Measurements from ENCODE around the gene SLC12A6. TPM values are rescaled to one million over a fixed set of nuclear protein-coding genes. Genes with fewer than 3 reads are reported as not detected.
"Not testable (repeated sequence)": the region's sequence is repeated elsewhere in the genome, so short reads cannot be mapped to it uniquely, and the experiment has no call there.

Gene SLC12A6
- 10 to 100 TPM in 4 of 6 donors, 1 to 10 TPM in 2; 2.7 to 21.2 (median 14.1) TPM for polyA plus RNA-seq (ENCODE audit: low read depth in 6 of 6)

GRCh38 chr15:34337557-34338306, at the start of gene SLC12A6:
TSS of gene SLC12A6 (minus strand) at chr15:34337781. CDS start at chr15:34336680, 1,101 bp downstream.
- H3K27me3 Mint-ChIP-seq, result no peaks in the 10 kb centered on the region
- peaks cover 27 to 50% (median 41%) of the 10 kb centered on the region in 3 donors for H3K4me1 Mint-ChIP-seq
- DNase-seq (peak; percentile 97), ATAC-seq (ENCODE audit: low read depth in 2 of 2) (peak; percentile 88 to 89)
- peaks cover 9 to 12% of the 10 kb centered on the region in 2 donors for H3K36me3 Mint-ChIP-seq
- H3K27ac Mint-ChIP-seq, result peak within 1 kb of the TSS; percentile 91 to 98 (median 96)
- H3K9me3 Mint-ChIP-seq, result no peaks in the 10 kb centered on the region
- H3K4me3 Mint-ChIP-seq, result peak within 1 kb of the TSS; percentile 87 to 100 (median 98)

GRCh38 chr15:34381829-34382521, 44.4 kb upstream of the SLC12A6 start:
- not testable (repeated sequence) for DNase-seq; ATAC-seq (ENCODE audit: low read depth in 2 of 2); H3K9me3 Mint-ChIP-seq; H3K36me3 Mint-ChIP-seq; H3K27ac Mint-ChIP-seq; H3K27me3 Mint-ChIP-seq; H3K4me1 Mint-ChIP-seq; H3K4me3 Mint-ChIP-seq

- H3K9me3 Mint-ChIP-seq; H3K27ac Mint-ChIP-seq; H3K27me3 Mint-ChIP-seq; ATAC-seq (ENCODE audit: low read depth in 2 of 2); H3K4me1 Mint-ChIP-seq; DNase-seq; H3K36me3 Mint-ChIP-seq; H3K4me3 Mint-ChIP-seq: not testable (repeated sequence)
These were observed 42.9 kb upstream of the SLC12A6 start for GRCh38 chr15:34380491-34380890.

- H3K4me1 Mint-ChIP-seq, result peaks cover 0 to 5% (median 0%) of the 10 kb centered on the region in 3 donors
These were observed 39.3 kb upstream of the SLC12A6 start for GRCh38 chr15:34376856-34377255.

GRCh38 chr15:34375541-34375940, 38.0 kb upstream of the SLC12A6 start:
- not testable (repeated sequence) for H3K4me1 Mint-ChIP-seq; H3K36me3 Mint-ChIP-seq; H3K4me3 Mint-ChIP-seq; ATAC-seq (ENCODE audit: low read depth in 2 of 2); DNase-seq; H3K27me3 Mint-ChIP-seq; H3K9me3 Mint-ChIP-seq
- peak overlapping the region in 1 of 6 donors; percentile 28 for H3K27ac Mint-ChIP-seq

More at GRCh38 chr15:34376856-34377255, 39.3 kb upstream of the SLC12A6 start:
- DNase-seq, result no peak
- no peak overlapping the region for H3K4me3 Mint-ChIP-seq
- no peaks in the 10 kb centered on the region for H3K27me3 Mint-ChIP-seq
- ATAC-seq (ENCODE audit: low read depth in 2 of 2), result no peak
- no peaks in the 10 kb centered on the region for H3K9me3 Mint-ChIP-seq
- H3K27ac Mint-ChIP-seq, result no peak overlapping the region
- H3K36me3 Mint-ChIP-seq, result no peaks in the 10 kb centered on the region

GRCh38 chr15:34374816-34375215, 37.2 kb upstream of the SLC12A6 start:
- Mint-ChIP-seq H3K27ac (peak overlapping the region in 1 of 6 donors; percentile 54), H3K27me3 (no peaks in the 10 kb centered on the region), H3K4me1 (peaks cover 0 to 5% (median 0%) of the 10 kb centered on the region in 3 donors), H3K4me3 (no peak overlapping the region), H3K36me3 (no peaks in the 10 kb centered on the region), H3K9me3 (no peaks in the 10 kb centered on the region)
- no peak for DNase-seq
- ATAC-seq (ENCODE audit: low read depth in 2 of 2), result no peak

- H3K36me3 Mint-ChIP-seq, result no peaks in the 10 kb centered on the region
- ATAC-seq (ENCODE audit: low read depth in 2 of 2), result no peak
- peak overlapping the region in 1 of 6 donors; percentile 38 for H3K27ac Mint-ChIP-seq
- H3K27me3 Mint-ChIP-seq, result no peaks in the 10 kb centered on the region
- H3K4me1 Mint-ChIP-seq, result peaks cover 0 to 8% (median 2%) of the 10 kb centered on the region in 3 donors
- H3K4me3 Mint-ChIP-seq, result no peak overlapping the region
- no peaks in the 10 kb centered on the region for H3K9me3 Mint-ChIP-seq
- no peak for DNase-seq
These were observed 36.4 kb upstream of the SLC12A6 start for GRCh38 chr15:34373951-34374350.

GRCh38 chr15:34370643-34371042, 33.1 kb upstream of the SLC12A6 start:
- Mint-ChIP-seq H3K4me3 (peak overlapping the region in 1 of 8 donors; percentile 78), H3K27ac (peak overlapping the region in 3 of 6 donors; percentile 19 to 83 (median 47))

GRCh38 chr15:34370129-34370528, 32.5 kb upstream of the SLC12A6 start:
- Mint-ChIP-seq H3K27me3 (no peaks in the 10 kb centered on the region), H3K4me1 (peaks cover 23 to 24% (median 24%) of the 10 kb centered on the region in 3 donors), H3K9me3 (no peaks in the 10 kb centered on the region), H3K27ac (peak overlapping the region in 5 of 6 donors; percentile 23 to 83 (median 34)), H3K36me3 (no peaks in the 10 kb centered on the region), H3K4me3 (peak overlapping the region in 1 of 8 donors; percentile 78)
- no peak for ATAC-seq (ENCODE audit: low read depth in 2 of 2)
- DNase-seq, result no peak

More at GRCh38 chr15:34370643-34371042, 33.1 kb upstream of the SLC12A6 start:
- H3K27me3 Mint-ChIP-seq, result no peaks in the 10 kb centered on the region
- DNase-seq (no peak), ATAC-seq (ENCODE audit: low read depth in 2 of 2) (no peak)
- H3K9me3 Mint-ChIP-seq, result no peaks in the 10 kb centered on the region
- no peaks in the 10 kb centered on the region for H3K36me3 Mint-ChIP-seq
- peaks cover 21 to 22% (median 21%) of the 10 kb centered on the region in 3 donors for H3K4me1 Mint-ChIP-seq

- no peaks in the 10 kb centered on the region for H3K27me3 Mint-ChIP-seq
- peak; percentile 88 for DNase-seq
- H3K9me3 Mint-ChIP-seq, result no peaks in the 10 kb centered on the region
- peaks cover 0 to 8% of the 10 kb centered on the region in 2 donors for H3K36me3 Mint-ChIP-seq
- peak; percentile 84 for ATAC-seq (ENCODE audit: low read depth in 2 of 2)
- peak within 1 kb of the TSS; percentile 86 to 97 (median 96) for H3K4me3 Mint-ChIP-seq
- peaks cover 24 to 31% (median 26%) of the 10 kb centered on the region in 3 donors for H3K4me1 Mint-ChIP-seq
- H3K27ac Mint-ChIP-seq, result peak within 1 kb of the TSS; percentile 83 to 97 (median 92)
These were observed 29.8 kb upstream of the SLC12A6 start, which contains the start of gene LPCAT4 for GRCh38 chr15:34367101-34368081. TSS of gene LPCAT4 (minus strand) at chr15:34367196. CDS start at chr15:34367100, 96 bp downstream.

GRCh38 chr15:34366271-34367065, 28.9 kb upstream of the SLC12A6 start:
- H3K9me3 Mint-ChIP-seq, result no peaks in the 10 kb centered on the region
- peak overlapping the region in 4 of 6 donors; percentile 64 to 91 (median 83) for H3K27ac Mint-ChIP-seq
- peaks cover 24 to 32% (median 27%) of the 10 kb centered on the region in 3 donors for H3K4me1 Mint-ChIP-seq
- H3K27me3 Mint-ChIP-seq, result no peaks in the 10 kb centered on the region
- peak overlapping the region; percentile 86 to 97 (median 94) for H3K4me3 Mint-ChIP-seq
- peaks cover 0 to 8% of the 10 kb centered on the region in 2 donors for H3K36me3 Mint-ChIP-seq
- DNase-seq, result no peak
- peak in 1 of 2 donors; percentile 0 for ATAC-seq (ENCODE audit: low read depth in 2 of 2)

- ATAC-seq (ENCODE audit: low read depth in 2 of 2) (no peak), DNase-seq (no peak)
- H3K36me3 Mint-ChIP-seq, result peaks cover 0 to 13% of the 10 kb centered on the region in 2 donors
- no peaks in the 10 kb centered on the region for H3K9me3 Mint-ChIP-seq
- H3K27ac Mint-ChIP-seq, result peak overlapping the region in 3 of 6 donors; percentile 5 to 85 (median 32)
- H3K27me3 Mint-ChIP-seq, result no peaks in the 10 kb centered on the region
- H3K4me3 Mint-ChIP-seq, result peak overlapping the region; percentile 86 to 97 (median 94)
- H3K4me1 Mint-ChIP-seq, result peaks cover 24 to 32% (median 27%) of the 10 kb centered on the region in 3 donors
These were observed 28.3 kb upstream of the SLC12A6 start for GRCh38 chr15:34365836-34366235.

Data from naive B cell (primary cell).